ENCODE data around the gene BCL10. TPM values are rescaled to one million over a fixed set of nuclear protein-coding genes. Genes with fewer than 3 reads are reported as not detected.

The BCL10 gene
- total RNA-seq, 4 donors from 2014 or later, result 25.6 to 45.7 (median 37.0) TPM

DNA sequence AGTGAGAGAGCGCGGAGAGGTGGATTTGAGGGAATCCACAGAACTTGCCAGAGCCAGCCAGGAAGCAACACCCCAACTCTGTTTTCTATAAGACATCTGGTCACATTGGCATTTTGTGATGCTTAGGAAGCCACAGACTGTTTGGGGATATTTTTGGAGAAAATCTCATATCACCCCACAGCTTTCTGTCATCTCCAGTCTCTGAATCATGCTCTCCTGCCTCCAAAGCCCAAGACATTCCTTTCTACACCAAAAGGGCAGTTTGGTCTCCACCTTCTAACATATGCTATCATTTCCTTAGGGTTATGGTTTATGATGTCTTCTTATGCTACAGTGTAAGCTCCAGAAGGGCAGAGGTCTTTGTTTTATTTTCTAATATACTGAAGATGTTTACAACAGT, 14.4 kb upstream of the BCL10 start:
- Histone ChIP-seq H3K27me3 (no peaks in the 10 kb centered on the region), H3K4me1 (no peaks in the 10 kb centered on the region), H3K27ac (no peak overlapping the region), H3K36me3 (no peaks in the 10 kb centered on the region), H3K4me3 (no peak overlapping the region), H3K9me3 (no peaks in the 10 kb centered on the region)
- DNase-seq, result no peak
- TF ChIP-seq, protein P1, sequence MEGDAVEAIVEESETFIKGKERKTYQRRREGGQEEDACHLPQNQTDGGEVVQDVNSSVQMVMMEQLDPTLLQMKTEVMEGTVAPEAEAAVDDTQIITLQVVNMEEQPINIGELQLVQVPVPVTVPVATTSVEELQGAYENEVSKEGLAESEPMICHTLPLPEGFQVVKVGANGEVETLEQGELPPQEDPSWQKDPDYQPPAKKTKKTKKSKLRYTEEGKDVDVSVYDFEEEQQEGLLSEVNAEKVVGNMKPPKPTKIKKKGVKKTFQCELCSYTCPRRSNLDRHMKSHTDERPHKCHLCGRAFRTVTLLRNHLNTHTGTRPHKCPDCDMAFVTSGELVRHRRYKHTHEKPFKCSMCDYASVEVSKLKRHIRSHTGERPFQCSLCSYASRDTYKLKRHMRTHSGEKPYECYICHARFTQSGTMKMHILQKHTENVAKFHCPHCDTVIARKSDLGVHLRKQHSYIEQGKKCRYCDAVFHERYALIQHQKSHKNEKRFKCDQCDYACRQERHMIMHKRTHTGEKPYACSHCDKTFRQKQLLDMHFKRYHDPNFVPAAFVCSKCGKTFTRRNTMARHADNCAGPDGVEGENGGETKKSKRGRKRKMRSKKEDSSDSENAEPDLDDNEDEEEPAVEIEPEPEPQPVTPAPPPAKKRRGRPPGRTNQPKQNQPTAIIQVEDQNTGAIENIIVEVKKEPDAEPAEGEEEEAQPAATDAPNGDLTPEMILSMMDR (IDR thresholded peaks at IDR 0.05), result no peak
- no peak for TF ChIP-seq POLR2A (IDR thresholded peaks at IDR 0.05)

DNA sequence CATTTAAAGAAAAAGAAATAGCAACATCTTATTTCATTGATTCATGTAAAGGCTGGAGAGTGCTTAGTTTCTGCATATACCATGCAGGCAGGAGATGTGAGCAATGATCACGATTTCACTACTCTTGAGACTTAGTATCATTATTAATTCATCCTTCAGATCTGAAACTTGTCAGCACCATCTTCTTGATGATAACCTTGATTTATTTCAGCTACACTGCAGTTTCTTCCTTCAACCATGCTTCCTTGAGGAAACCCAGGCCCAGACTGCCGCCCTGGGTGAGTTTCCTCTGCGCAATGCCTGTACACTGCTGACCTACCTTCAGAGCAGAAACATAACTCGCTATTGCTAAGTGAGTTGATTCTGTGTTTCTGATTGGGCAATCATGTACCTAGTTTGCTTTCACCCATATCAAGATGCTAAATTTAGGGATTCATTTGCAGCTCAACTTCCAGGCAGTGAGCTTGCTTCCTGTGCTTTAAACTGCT, 13.5 kb upstream of the BCL10 start:
- no peak overlapping the region for H3K4me3 ChIP-seq
- H3K27me3 ChIP-seq, result no peaks in the 10 kb centered on the region
- H3K9me3 ChIP-seq, result no peaks in the 10 kb centered on the region
- no peaks in the 10 kb centered on the region for H3K4me1 ChIP-seq
- H3K36me3 ChIP-seq, result no peaks in the 10 kb centered on the region
- no peak for DNase-seq
- no peak for TF ChIP-seq POLR2A (IDR thresholded peaks at IDR 0.05)
- TF ChIP-seq, protein P1 (IDR thresholded peaks at IDR 0.05), result no peak
- H3K27ac ChIP-seq, result no peak overlapping the region

DNA sequence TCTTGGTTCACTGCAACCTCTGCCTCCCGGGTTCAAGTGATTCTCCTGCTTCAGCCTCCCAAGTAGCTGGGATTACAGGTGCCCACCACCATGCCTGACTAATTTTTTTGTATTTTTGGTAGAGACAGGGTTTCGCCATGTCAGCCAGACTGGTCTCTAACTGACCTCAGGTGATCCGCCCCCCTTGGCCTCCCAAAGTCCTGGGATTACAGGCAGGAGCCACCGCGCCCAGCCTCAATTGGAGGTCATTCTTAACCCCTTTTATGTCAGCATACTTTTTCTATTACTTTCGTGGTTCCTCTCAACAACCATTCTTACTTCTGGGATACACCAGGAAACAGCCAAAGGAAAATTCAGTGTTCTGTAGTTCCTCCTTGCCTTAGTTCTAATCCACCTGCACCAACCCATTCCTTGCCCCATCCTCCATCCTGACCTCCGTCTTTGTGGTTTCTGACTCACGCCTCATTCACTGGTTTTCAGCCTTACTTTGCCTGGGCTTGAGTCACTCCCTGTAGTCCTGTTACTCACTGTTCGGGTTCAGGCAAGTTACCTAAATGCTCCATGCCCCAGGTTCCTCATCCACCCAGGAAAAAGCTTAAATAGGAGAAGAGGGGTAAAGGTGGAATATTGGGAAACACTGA, 12.9 kb upstream of the BCL10 start:
- DNase-seq, result no peak
- no peaks in the 10 kb centered on the region for H3K4me1 ChIP-seq

DNA sequence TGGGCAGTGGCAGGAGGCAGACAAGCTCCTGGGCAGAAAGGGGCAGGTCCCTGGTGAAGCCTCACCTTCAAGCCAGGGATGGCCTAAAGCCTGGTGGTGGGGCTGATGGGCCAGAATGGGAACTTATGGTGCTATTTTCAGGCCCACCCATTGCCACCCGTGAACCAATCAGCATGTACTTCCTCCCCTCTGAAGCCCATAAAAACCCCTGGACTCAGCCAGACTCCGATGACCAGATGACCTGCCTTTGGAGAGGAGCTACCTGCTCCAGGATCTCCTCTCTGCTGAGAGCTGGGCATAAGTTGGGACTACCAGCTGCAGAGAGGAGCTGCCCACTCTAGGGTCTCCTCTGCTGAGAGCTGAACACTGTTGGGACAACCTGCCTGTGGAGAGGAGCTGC, 7.8 kb upstream of the BCL10 start:
- Histone ChIP-seq H3K27me3 (no peaks in the 10 kb centered on the region), H3K36me3 (no peaks in the 10 kb centered on the region), H3K9me3 (no peaks in the 10 kb centered on the region), H3K4me3 (no peak overlapping the region), H3K27ac (no peak overlapping the region), H3K4me1 (peaks cover 0 to 12% (median 0%) of the 10 kb centered on the region in 4 donors)
- TF ChIP-seq, protein P1 (IDR thresholded peaks at IDR 0.05), result no peak
- TF ChIP-seq POLR2A (IDR thresholded peaks at IDR 0.05), result no peak
- DNase-seq, result no peak

More for the DNA sequence above, 12.9 kb upstream of the BCL10 start:
- no peak overlapping the region for H3K27ac ChIP-seq
- no peaks in the 10 kb centered on the region for H3K9me3 ChIP-seq
- H3K27me3 ChIP-seq, result no peaks in the 10 kb centered on the region
- no peaks in the 10 kb centered on the region for H3K36me3 ChIP-seq
- H3K4me3 ChIP-seq, result no peak overlapping the region
- TF ChIP-seq POLR2A (IDR thresholded peaks at IDR 0.05), result no peak
- TF ChIP-seq, protein P1 (IDR thresholded peaks at IDR 0.05), result no peak

DNA sequence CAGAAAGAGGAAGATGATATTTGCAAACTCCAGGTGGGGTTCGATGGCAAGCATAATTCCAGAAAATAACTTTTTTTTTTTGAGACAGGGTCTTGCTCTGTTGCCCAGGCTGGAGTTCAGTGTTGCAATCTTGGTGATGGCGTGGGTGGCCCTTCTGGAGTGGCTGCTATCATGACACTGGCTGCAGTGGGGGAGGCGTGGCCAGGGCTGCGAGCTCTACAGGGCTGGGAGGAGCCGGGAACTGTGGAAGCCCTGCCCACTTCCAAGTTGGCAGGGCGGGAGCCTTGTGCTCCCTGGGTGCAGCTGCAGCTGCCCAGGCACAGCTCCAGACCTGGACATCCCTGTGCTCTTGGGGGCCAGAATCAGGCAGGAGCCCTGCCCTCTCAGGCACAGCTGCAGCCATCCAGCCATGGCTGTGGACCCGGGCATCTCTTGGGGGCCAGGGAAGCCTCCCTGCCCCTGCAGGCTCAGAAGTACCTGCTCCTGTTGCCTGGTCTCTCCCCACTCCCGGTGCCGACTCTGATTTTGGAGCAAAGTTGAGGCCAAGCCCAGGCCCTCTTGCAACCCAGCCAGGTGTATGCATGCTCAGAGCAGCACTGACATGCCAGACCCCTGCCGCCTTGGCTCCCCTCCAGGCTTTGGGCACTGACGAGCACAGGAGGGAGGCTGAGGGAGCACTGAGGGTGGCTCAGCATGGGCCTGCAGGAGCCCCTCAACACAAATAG, 7.2 kb upstream of the BCL10 start:
- TF ChIP-seq POLR2A (IDR thresholded peaks at IDR 0.05), result no peak
- TF ChIP-seq, protein P1 (IDR thresholded peaks at IDR 0.05), result no peak

More for the DNA sequence above, 7.2 kb upstream of the BCL10 start:
- Histone ChIP-seq H3K36me3 (no peaks in the 10 kb centered on the region), H3K4me1 (peaks cover 0 to 16% (median 0%) of the 10 kb centered on the region in 4 donors), H3K9me3 (no peaks in the 10 kb centered on the region), H3K27ac (no peak overlapping the region), H3K4me3 (no peak overlapping the region), H3K27me3 (no peaks in the 10 kb centered on the region)
- DNase-seq, result peak in 2 of 3 donors; percentile 81 to 82
